ENCODE results near the gene TBCEL.
"Not testable (repeated sequence)": the region's sequence is repeated elsewhere in the genome, so short reads cannot be mapped to it uniquely, and the experiment has no call there.

Gene TBCEL

DNA sequence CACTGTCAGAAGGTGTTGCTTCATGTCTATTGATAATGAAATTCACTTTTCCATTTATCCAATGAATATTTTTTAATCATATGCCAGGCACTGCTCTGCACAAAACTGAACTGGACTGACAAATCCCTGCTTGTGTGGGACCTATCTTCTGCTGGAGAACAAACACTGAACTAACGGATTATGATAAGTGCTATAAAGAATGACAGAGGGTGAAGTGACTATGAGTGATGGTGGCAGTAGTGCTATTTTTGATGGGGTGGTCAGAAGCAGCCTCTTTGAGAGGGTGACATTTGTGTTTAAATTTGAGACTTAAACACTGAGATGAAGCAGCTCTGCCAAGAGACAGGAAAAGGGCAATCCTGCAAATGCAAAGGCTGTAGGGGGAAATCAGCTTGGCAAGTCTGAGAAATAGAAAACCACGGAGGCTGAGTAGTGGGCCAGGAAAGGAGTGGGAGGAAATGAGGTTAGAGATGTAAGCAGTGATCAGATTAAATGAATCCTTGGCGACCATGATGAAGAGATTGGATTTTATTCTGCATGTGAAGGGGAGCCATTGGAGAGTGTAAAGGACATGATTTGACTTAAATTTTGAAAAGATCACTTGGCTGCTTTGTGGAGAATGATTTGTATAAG, 6.0 kb downstream of the TBCEL start:
- DNase-seq (ENCODE audit: low spot score), result no peak

DNA sequence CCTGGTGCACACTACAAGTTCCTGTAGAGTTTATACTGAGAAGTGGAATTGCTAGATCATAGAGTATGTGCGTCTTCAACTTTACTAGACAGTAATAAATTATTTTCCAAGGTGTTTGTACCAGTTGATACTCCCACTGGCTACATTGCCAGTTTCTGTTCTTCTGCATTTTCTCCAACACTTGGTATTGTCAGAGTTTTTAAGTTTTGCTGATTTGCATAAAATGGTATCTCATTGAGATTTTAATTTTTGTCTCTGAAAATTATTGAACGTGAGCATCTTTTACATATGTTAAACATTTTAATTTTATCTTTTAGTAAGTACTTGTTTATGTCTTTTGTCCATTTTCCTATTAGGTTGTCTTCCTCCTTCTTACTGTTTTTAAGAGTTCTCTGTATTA, 7.3 kb downstream of the TBCEL start:
- no peak for DNase-seq (ENCODE audit: low spot score)

DNA sequence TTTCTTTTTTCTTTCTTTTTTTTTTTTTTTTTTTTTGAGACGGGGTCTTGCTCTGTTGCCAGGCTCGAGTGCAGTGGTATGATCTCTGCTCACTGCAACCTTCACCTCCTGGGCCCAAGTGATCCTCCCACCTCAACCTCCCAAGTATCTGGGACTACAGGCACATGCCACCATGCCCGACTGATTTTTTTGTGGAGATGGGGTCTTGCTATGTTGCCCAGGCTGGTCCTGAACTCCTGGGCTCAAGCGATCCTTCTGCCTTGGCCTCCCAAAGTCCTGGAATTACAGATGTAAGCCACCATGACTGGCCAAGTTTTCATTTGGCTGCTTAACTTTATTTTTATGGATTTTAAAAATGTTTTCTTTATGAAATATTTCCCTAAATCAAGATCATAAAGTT, 7.7 kb downstream of the TBCEL start:
- DNase-seq (ENCODE audit: low spot score), result not testable (repeated sequence)

DNA sequence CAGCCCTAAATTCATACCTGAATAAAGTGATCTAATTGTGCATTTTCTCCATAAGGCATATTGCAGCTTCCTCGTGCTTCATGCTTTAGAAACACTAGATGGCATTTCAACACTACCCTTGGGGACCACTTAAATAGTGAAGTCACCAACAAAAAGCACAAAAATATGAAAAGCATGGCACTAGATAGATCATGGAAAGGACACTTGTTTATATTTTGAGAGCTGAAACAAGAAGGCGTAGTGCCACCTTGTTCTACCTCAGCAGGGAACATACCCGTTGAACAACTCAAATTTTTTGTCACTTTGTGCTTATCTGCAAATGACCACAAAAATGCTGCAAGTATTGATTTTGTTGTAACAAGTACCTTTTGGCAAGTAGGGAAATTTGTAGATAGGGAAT, 8.6 kb downstream of the TBCEL start:
- no peak for DNase-seq (ENCODE audit: low spot score)

DNA sequence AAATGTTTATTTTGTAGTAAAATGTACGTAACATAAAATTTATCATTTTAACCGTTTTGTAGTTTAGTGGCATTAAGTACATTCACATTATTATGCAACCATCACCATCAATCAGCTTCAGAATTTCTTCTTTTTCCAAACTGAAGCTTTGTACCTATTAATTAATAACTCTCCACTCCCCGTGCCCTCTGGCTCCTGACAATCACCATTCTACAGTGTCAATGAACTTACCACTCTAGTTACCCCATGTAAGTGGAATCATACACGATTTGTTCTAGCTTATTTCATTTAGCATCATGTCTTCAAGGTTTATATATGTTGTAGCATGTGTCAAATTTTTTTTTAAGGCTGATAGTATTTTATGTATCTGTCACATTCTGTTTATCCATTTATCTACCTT, 9.7 kb downstream of the TBCEL start:
- DNase-seq (ENCODE audit: low spot score), result no peak

DNA sequence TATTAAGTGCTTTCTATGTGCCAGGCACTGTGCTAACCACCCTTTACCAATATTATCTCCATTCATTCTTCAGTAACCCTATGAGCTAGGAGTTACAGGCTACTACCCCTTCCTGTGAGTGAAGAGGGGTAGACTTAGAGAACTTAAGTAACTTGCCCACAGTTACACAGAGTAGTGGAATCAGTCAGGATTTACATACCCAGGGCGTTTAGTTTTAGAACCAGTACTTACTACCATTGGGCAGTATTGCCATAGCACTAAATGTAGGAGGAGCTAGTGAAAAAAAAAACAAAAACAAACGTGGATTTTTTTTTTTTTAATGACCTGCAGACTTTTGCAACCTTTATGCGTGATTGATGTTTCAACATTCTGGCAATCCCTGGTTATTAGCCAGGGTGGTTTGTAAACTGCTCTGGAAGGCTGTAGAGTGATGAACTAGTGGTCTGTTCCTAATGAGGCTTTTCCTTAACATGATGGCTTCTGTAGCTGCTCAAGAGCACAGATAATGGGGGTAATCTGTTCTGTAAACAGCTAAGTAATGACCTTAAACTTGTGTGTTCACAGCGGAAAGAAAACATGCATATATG, 11.4 kb downstream of the TBCEL start:
- DNase-seq (ENCODE audit: low spot score), result no peak

DNA sequence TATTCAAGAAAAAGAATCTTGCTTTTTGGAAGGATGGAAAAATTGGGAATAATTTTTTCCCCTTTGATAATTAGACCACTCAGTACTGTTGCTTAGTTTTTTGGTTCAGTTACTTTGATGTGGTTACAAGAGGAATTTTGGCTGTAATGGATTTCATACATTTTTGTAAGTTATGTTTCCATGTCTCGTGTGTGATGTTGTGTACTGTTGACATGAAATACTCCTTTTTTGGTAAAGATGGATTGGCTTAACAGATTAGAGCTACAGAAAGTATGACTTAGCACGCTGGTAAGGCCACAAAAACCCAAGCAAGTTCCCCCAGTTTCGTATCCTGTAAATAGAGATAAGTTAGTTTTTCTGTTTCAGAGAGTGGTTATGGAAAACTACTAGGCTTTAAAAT, 11.9 kb downstream of the TBCEL start:
- DNase-seq (ENCODE audit: low spot score), result no peak

DNA sequence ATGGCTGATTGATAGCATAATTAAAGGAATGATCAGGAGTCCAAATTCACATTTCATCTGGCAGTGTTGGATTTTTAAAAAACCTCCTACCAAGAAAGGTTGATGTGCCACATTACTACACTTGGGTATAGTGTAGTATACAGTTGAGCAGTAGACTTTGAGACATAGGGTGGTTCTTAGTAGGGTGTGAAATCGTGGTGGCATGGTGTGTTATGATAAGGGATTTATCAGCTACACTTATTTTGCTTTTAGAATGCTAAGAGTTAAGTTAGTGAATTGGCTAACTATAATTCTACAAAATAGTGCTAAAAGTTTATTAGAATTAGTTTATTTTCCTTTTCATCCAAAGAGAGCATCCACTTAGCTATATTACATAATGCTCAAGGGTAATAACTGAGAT, 13.1 kb downstream of the TBCEL start:
- no peak for DNase-seq (ENCODE audit: low spot score)

DNA sequence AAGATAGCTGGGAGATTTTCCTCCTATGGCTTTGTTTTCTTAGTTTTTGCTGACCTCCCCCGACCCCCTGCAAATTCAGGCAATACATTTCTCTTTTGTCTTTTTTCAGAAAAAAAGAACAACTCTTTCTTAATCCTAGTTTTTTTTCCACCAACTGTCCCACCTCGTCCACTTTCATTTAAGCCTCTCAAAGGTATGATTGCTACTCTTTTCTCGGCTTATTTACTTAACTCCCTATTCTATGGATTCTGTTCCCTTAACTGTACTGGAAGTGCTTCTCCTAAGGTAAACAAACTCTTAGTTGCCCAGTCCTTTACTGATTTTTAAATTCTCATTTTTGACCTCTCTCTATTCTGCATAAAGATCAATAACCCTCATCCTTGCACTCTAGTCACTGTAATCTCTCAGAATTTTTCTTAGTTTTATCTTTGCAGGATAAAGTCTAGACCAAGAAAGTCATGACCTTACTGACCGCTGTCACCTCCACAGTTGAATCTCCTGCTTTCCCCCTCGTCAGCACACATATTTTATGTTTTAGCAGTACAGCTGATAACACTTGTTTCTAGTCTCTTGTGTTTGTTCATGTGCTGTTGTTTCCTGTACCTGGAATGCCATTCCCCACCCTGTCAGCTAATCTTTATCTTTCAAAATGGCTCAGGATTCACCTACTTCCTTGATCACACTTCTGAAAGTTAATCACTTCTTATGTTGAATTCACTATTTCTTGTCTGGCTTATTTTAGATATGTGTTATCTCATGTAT, 14.9 kb downstream of the TBCEL start:
- peak; percentile 14 for DNase-seq (ENCODE audit: low spot score)

DNA sequence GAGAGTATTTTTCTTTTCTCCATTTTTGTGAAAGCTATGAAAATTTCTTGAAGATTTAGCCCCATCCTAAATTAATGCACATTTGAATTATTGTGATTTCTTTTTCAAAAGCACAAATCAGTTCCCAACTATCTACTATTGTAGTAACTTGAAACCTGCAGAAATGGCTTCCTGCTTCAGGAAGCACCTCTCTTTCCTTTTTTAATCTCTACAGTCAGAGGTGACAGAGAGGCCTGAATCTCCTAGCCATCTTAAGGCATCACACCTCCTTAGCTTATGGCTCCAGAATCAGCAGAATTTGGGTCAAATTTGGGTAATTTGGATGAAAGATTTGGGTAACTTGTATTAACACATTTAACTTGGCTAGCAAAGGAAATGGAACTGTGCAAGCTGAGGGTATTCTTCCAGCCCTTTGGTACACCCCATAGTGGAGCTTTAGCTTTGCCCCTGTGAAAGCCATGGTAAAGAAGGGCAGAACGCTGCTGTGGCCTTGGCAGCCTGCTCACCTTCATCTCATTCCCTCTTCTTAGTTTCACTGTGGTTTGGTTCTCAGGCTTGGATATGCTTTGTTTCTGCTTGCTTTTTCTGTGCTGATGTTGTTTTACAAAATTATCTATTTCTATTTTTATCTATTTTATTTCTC, 16.2 kb downstream of the TBCEL start:
- no peak for DNase-seq (ENCODE audit: low spot score)

DNA sequence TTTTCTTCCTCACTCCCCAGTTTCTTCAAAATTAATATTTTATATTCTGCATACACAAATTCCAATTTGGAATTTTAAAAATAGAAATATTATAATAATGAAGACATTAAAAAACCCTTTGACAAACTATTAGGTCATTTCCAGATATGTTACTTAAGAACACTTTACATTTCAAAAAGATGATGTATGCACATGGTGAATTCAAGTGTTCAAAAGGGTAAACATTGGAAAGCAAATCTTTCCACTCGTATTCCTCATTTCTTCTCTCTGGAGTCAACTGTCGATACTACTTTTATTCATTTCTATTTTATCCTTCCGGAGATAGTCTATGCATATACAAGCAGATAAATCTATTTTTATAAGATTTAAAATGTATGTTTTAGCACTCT, 16.7 kb downstream of the TBCEL start:
- DNase-seq (ENCODE audit: low spot score), result no peak

DNA sequence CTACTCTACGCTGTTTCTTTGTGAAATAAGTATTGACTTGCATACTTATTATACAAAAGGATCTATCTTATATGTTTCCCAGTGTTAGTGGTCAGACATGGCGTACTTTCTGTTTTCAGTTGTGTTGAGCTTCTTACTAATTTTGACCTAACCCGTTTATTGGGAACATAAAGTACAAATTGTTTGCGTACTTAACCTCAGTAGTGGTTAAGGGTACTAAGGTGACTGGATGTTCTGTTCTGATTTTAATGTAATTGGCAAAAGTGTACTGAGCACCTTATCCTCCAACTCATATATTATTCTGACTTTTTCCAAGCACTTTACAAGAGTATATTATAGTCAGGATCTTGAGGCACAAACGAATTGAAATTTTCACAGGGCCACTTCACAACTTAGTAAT, 17.2 kb downstream of the TBCEL start:
- DNase-seq (ENCODE audit: low spot score), result no peak

DNA sequence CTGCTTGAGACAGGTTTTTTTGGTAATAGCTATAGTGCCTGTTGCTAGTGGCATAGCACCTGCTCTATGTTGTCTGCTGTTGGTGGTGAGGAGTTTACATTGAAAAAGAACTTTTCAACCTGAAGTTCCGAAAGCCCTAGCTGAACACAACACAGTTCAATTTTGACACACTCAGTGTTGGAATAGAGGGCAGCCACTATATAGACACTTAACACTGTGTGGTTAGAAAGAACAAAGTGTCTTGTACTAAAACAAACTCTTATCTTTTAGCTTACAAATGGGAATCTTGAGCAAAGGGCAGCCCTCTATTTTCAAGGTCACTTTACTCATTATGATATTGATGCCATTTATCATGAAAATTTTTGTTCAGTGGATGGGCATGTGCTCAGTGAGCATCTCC, 18.4 kb downstream of the TBCEL start:
- DNase-seq (ENCODE audit: low spot score), result no peak

DNA sequence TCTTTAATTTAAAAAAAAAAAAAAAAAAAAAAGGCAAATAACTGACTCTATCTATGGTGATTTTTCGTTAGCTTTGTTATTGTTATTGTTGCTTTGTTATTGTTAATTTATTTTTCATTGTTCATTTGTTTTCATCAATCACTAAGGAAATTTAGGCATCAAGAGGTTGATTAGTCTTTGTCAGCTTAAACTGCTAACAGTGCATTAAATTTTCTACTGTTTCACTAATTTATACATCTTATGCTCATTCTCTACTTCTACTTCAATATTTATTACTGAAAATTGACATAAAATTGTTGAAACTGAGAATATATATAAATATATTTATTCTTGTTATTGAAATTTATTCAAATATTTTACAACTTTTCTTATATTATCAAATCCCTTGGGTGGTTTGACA, 24.0 kb downstream of the TBCEL start:
- no peak for DNase-seq (ENCODE audit: low spot score)

DNA sequence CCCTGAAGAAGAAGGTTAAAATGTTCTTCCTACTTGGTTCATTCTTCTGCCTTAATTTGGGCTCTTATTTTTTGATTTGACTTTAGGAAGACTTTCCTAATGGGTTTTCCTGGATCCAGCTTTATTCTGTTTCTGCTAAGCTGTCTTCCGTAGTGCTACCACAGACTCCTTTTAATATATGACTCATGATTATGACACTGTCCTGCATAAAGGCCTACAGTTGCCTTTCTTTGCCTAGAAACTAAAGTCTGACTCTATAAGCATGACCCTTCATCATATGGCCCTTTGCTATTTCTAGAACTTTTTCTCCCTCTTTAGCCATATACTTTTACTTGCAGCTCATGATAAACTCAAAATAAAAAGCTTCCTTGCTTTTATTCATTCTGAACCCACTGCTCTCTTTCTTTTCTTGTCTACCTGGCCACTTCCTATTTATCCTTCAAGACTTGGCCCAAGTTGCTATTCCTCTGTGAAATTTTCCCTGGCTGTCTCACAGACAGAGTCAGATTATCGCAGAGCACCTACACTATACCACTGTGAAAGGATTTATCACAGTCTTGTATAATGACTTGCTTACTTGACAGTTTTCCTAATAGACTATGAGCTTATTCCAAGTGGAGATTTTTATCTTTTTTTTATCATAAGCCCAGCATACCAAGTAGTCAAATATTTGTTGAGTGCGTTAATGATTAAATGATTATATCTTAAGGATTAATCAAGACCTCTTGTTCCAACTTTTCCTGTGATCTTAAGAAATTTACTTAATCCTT, 24.7 kb downstream of the TBCEL start:
- DNase-seq (ENCODE audit: low spot score), result no peak

DNA sequence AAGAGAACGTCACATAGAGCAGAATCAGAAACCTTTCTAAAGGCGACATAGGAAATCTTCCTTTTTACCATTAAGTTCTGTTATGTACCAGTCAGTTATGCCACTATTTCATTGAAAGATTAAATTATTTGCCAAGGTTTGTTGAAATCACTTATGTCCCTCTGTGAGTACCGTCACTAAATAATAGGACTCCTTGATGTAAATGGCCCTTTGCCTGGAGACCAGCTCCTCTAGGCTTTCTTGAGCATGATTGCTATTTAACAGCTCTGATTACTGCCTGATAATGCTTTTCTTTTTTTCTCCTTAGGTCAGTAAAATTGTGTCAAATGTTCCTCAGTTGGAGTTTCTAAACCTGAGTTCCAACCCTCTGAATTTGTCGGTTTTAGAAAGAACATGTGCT, 29.3 kb downstream of the TBCEL start:
- no peak for DNase-seq (ENCODE audit: low spot score)

DNA sequence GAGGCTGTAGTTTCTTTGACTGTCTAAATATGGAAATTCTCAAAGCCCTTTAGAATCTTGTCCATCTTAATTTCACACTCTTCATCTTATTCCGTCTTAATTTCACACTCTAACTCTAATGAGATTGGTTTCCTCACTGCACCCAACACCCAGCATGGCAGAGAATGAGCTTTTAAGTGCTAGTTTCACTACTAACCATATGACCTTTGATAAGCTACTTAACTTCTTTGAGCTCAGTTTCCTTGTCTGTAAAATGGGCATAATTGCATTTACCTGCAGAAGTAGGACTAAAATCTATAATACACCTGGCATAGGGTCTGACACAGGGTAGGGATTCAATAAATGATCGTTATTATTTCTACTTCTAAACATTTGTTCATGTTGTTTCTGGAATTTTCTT, 30.4 kb downstream of the TBCEL start:
- no peak for DNase-seq (ENCODE audit: low spot score)

DNA sequence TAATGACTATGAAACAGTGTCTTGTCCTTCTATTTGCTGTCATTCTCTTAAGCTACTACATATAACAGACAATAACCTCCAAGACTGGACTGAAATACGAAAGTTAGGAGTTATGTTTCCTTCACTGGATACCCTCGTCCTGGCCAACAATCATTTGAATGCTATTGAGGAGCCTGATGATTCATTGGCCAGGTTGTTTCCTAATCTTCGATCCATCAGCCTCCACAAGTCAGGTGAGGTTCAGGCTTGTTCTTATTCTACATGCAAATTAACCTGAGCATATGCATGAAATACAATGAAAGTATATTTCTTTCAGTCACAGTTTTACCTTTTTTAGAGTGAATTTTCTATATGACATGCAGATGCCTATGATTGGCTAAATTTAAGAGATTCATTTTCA, 31.2 kb downstream of the TBCEL start:
- no peak for DNase-seq (ENCODE audit: low spot score)

DNA sequence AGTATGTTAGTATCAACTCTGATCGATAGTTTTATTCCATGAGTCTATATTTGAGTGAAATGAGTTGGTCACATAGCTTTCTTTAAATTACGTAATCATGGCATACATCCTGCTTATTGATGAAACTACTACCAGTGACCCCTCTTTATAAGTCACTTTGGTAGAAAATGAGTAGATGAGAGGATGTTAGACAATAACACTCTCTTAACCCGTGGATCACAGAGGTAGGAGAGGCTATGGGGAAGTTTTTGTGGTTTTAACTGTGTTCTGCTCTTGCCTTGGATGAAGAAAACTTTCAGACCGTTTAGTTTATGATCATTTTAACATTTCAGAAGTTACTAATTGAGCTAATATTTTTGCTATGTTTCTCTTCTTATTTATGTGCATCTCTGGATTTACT, 34.0 kb downstream of the TBCEL start:
- DNase-seq (ENCODE audit: low spot score), result no peak

DNA sequence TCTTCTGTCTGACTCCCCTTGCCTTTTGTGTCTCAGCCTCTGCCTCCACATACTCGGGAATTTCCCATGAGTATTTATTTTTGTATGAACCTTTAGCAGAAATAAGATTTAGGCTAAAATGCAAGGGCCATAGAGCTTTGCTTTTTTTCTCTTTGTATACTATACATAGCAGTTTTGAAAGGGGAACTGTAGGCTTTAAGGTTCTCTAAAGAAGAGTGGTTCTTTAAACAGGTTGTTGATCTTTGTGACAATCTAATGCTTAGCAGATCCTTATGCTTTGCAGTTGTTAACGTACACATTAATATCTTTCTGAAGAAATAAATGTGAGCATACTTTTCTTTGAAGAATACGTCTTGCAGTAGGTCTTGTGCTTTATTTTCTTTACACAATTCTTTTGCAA, 35.0 kb downstream of the TBCEL start:
- DNase-seq (ENCODE audit: low spot score), result no peak

DNA sequence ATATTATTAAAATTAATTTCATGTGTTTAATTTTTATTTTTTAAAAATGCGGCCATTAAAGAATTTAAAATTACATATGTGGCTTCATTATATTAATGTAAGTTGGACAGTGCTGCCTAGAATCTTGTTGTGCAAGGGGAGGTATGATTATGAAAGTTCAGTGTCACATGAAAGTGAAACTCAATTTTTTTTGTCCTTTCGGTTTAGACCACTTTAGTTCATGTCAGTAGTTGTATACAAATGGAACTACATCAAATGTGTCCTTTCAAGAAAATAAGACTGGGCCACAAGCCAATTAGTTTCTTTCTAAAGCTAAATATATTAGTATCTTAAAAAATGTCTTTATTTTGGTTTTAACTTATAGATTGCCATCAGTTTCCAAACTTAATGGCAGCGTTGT, 35.7 kb downstream of the TBCEL start:
- DNase-seq (ENCODE audit: low spot score), result no peak

DNA sequence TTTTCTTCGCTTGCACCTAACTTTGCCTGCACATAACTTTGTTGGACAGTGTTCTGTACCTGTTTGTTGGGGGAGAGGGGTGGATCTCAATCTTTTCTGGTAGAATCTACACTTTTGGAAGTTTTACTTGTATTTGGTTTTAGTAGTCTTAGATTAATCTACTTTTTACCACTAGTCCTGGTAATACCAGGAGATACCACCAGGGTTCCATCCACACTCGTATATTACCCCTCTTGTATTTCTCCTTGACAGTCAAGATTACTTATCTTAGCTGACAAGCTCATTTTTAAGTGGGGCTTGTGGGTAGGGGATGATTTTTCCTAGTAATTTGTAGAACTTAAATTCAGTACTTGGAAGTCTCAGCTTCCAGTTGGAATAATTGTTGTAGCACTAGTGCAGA, 39.8 kb downstream of the TBCEL start:
- DNase-seq (ENCODE audit: low spot score), result no peak

DNA sequence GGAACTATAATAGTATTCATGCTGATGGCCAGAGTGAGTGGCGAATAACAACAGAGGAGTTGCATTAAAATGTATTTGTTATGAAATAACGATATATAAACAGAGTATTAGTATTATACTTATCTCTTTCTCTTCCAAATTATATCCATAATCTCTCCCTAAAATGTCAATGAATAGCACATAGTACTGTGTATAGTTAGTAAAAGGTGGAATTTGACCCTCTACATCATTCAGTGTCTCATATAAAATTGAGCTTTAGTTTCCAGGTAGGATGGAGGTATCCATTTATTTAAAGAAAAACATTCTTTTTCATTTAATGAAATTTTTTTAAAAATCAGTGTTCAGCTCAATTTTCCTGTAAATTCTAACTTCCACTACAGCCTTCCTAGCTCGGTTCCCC, 42.7 kb downstream of the TBCEL start:
- DNase-seq (ENCODE audit: low spot score), result no peak
